Activated B cell treated with CpG ODN at 0.5 μM for 24 hours (primary cell): ENCODE data around the gene SNRK. TPM values are rescaled to one million over a fixed set of nuclear protein-coding genes. Genes with fewer than 3 reads are reported as not detected.

ENCODE experiments used
- ATAC-seq: fragments of 200-7000 bp; cut with Tn5 transposase; one replicate; pipeline ENCODE4 v1.10.0; 2021; ENCODE audit warnings: low read depth, mild to moderate bottlenecking, moderate library complexity
- CTCF ChIA-PET: fragments of 350-600 bp; sonication (Branson Sonifier 250); formaldehyde crosslinking; loops from one replicate; lab custom pipeline; 2021; ENCODE audit warnings: antibody characterized with exemption; lab: Charles Lee
- POLR2A ChIA-PET: fragments of 350-600 bp; sonication (Branson Sonifier 250); formaldehyde crosslinking; loops from one replicate; lab custom pipeline; 2021; ENCODE audit warnings: antibody characterized with exemption; lab: Charles Lee
- DNase-seq: peaks from one replicate; pipeline ENCODE4 v3.0.0; 2022
- H3K27ac Mint-ChIP-seq: one replicate; pipeline ENCODE4 v1.8.0; 2020; ENCODE audit warnings: mixed read lengths
- H3K27me3 Mint-ChIP-seq: one replicate; pipeline ENCODE4 v1.8.0; 2021; ENCODE audit warnings: mixed read lengths
- H3K36me3 Mint-ChIP-seq: one replicate; pipeline ENCODE4 v1.8.0; 2021; ENCODE audit warnings: low read depth, mixed read lengths
- H3K4me1 Mint-ChIP-seq: one replicate; pipeline ENCODE4 v1.8.0; 2021; ENCODE audit warnings: mixed read lengths
- H3K4me3 Mint-ChIP-seq: one replicate; pipeline ENCODE4 v1.8.0; 2020; ENCODE audit warnings: mild to moderate bottlenecking, mixed read lengths
- H3K9me3 Mint-ChIP-seq: one replicate; pipeline ENCODE4 v1.8.0; 2020; ENCODE audit warnings: mixed read lengths
- intact Hi-C: fragments of 100-400 bp; cut with micrococcal nuclease; formaldehyde crosslinking; loops from one replicate; pipeline ENCODE4 v1.15.1; 2024
- total RNA-seq: library from RNA; stranded (reverse); gene quantifications from 2 replicates; pipeline ENCODE4 v1.2.3, GENCODE V29; 2022
- TF ChIP-seq, protein P1 (sequence below): fragments of 200-600 bp; IDR thresholded peaks from one replicate; pipeline ENCODE4 v1.8.0; 2022; ENCODE audit warnings: antibody characterized with exemption, mild to moderate bottlenecking

Gene SNRK
- total RNA-seq, 1 donor from 2014 or later = 31.1 TPM

DNA sequence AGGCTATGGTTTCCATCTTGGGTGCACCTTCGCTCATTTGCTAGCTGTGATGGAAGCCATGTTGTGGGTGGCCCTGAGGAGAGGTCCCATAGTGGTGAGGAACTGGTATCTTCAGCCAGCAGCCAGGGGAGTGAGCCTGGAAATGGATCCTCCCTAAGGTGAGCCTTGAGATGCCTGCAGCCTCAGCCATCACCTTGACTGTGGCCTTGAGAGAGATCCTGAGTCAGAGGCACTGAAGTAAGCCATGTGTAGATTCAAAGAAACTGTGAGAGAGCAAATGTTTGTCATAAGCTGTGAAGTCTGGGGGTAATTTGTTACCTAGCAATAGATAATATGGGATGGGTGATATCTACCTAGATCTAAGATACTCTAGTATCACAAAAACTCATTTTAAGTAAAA, 105.3 kb downstream of the SNRK start:
- intact Hi-C loops = no loop called here
- H3K4me1 Mint-ChIP-seq = peaks cover 20% of the 10 kb centered on the region
- no peaks in the 10 kb centered on the region for H3K9me3 Mint-ChIP-seq
- H3K27ac Mint-ChIP-seq = peak overlapping the region; percentile 54
- DNase-seq = no peak
- no peaks in the 10 kb centered on the region for H3K27me3 Mint-ChIP-seq
- H3K4me3 Mint-ChIP-seq = no peak overlapping the region
- ATAC-seq = no peak
- ChIA-PET POLR2A (no interaction called here), CTCF (no interaction called here)
- TF ChIP-seq, protein P1, sequence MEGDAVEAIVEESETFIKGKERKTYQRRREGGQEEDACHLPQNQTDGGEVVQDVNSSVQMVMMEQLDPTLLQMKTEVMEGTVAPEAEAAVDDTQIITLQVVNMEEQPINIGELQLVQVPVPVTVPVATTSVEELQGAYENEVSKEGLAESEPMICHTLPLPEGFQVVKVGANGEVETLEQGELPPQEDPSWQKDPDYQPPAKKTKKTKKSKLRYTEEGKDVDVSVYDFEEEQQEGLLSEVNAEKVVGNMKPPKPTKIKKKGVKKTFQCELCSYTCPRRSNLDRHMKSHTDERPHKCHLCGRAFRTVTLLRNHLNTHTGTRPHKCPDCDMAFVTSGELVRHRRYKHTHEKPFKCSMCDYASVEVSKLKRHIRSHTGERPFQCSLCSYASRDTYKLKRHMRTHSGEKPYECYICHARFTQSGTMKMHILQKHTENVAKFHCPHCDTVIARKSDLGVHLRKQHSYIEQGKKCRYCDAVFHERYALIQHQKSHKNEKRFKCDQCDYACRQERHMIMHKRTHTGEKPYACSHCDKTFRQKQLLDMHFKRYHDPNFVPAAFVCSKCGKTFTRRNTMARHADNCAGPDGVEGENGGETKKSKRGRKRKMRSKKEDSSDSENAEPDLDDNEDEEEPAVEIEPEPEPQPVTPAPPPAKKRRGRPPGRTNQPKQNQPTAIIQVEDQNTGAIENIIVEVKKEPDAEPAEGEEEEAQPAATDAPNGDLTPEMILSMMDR = no peak
- H3K36me3 Mint-ChIP-seq = no peaks in the 10 kb centered on the region

DNA sequence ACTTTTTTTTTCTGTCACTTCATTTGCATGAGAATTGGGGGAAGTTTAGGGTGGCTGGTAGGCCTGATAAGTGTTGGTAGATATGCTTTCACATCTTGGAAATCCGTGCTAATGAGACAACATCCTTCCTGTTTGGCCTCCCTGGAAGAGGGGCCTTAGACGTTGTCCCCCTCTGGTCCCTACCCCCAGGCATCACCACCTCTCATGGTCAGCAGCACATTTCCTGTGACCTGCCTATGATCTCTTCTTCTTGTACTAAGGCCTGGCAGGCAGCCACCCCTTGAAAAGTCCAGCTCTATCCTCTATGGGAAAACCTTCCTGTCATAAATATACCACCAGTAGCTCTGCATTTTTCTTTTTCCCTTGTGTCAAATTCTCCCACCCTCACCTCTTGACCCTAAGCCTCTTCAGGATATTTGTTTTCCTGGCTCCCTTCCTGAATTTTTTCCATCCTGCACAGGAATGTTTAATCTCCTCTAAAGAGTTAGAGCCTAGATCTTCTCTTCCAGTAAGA, 107.8 kb downstream of the SNRK start:
- TF ChIP-seq, protein P1 = no peak
- Mint-ChIP-seq H3K27me3 (no peaks in the 10 kb centered on the region), H3K4me3 (no peak overlapping the region), H3K36me3 (no peaks in the 10 kb centered on the region), H3K4me1 (peaks cover 16% of the 10 kb centered on the region), H3K27ac (no peak overlapping the region), H3K9me3 (no peaks in the 10 kb centered on the region)
- ChIA-PET POLR2A (no interaction called here), CTCF (no interaction called here)
- DNase-seq (no peak), ATAC-seq (no peak)
- intact Hi-C loops = no loop called here

DNA sequence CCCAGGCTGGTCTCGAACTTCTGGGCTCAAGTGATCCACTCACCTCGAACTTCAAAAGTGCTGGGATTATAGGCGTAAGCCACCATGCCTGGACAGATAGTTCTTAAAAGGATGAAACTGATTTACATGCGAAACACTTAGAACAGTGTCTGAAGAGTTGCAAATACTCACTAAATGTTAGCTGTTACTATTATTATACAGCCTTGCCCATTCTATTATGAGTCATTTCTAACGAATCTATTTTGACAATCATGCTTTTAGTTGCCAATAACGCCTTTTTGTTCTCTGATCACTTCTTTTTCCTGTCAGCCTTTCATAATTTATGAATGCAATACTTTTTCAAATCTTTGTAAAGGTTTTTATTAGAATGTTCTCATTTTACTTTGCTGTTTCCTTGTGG, 112.7 kb downstream of the SNRK start:
- Mint-ChIP-seq H3K27ac (no peak overlapping the region), H3K4me1 (no peaks in the 10 kb centered on the region), H3K9me3 (no peaks in the 10 kb centered on the region), H3K27me3 (peaks cover 4% of the 10 kb centered on the region), H3K4me3 (no peak overlapping the region), H3K36me3 (no peaks in the 10 kb centered on the region)
- CTCF ChIA-PET = no interaction called here
- intact Hi-C loops = no loop called here
- DNase-seq (no peak), ATAC-seq (no peak)
- POLR2A ChIA-PET = no interaction called here
- TF ChIP-seq, protein P1 = no peak

DNA sequence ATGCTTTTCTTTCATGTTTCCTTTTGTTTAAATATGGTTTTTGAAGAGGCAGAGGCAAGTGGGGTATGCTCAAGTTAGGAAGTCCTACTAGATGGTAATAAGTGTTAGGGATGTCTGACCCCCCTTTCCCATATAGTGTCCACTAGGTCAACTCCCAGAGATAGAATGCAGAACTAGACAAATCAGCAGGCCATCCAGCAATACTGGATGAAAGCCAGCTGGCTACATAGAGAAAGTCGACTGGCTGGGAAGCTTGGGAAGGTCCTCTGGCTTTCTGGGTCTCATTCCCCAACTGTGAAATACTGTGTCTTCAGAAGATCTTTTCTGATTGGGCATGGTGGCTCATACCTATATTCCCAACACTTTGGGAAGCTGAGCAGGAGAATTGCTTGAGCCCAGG, 113.8 kb downstream of the SNRK start:
- no peak overlapping the region for H3K27ac Mint-ChIP-seq
- ATAC-seq (no peak), DNase-seq (no peak)
- TF ChIP-seq, protein P1 = no peak
- peaks cover 6% of the 10 kb centered on the region for H3K27me3 Mint-ChIP-seq
- H3K9me3 Mint-ChIP-seq = no peaks in the 10 kb centered on the region
- CTCF ChIA-PET = no interaction called here
- H3K4me3 Mint-ChIP-seq = no peak overlapping the region
- intact Hi-C loops = no loop called here
- no peaks in the 10 kb centered on the region for H3K36me3 Mint-ChIP-seq
- POLR2A ChIA-PET = no interaction called here
- no peaks in the 10 kb centered on the region for H3K4me1 Mint-ChIP-seq

Other genes with a start within 250 kb of the SNRK start
- gene POMGNT2, start 180.5 kb upstream of the SNRK start, total RNA-seq = 2.6 and 2.7 TPM in 2 replicates